ENCODE measurements around the gene DALRD3.

- TF ChIP-seq, protein P1, sequence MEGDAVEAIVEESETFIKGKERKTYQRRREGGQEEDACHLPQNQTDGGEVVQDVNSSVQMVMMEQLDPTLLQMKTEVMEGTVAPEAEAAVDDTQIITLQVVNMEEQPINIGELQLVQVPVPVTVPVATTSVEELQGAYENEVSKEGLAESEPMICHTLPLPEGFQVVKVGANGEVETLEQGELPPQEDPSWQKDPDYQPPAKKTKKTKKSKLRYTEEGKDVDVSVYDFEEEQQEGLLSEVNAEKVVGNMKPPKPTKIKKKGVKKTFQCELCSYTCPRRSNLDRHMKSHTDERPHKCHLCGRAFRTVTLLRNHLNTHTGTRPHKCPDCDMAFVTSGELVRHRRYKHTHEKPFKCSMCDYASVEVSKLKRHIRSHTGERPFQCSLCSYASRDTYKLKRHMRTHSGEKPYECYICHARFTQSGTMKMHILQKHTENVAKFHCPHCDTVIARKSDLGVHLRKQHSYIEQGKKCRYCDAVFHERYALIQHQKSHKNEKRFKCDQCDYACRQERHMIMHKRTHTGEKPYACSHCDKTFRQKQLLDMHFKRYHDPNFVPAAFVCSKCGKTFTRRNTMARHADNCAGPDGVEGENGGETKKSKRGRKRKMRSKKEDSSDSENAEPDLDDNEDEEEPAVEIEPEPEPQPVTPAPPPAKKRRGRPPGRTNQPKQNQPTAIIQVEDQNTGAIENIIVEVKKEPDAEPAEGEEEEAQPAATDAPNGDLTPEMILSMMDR (tag by site-specific recombination; IDR thresholded peaks at IDR 0.05): no peak
- no peak for TF ChIP-seq ZNF677 (tag by site-specific recombination; IDR thresholded peaks at IDR 0.05)
Observed at GRCh38 chr3:48983096-48983495, 35.3 kb downstream of the DALRD3 start.

Measured in HEK293 (cell line).